ENCODE results near the gene MAP3K21.

The MAP3K21 gene

GRCh38 chr1:233389169-233389568, 61.6 kb downstream of the MAP3K21 start:
- DNase-seq, result no peak

DNA sequence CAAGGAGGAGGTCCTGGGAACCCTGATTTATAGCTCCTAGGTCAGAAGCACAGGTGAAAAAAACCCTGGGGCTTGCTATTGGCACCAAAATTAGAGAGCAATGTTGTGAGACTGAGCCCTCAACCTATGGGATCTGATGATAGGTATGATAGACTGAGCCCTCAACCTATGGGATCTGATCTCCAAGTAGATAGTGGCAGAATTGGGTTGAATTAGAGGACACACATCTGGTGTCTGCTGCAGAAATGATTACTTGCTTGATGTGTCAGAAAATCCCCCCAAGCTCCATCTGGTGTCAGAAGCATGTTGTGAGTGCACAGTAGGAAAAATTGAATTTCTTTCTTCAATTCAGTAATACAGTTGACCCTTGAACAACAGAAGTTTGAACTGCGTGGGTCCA, 62.4 kb downstream of the MAP3K21 start:
- no peak for DNase-seq

- no peak for DNase-seq
Measured at GRCh38 chr1:233390842-233391737, 63.6 kb downstream of the MAP3K21 start.

GRCh38 chr1:233393084-233393840, 65.7 kb downstream of the MAP3K21 start:
- no peak for DNase-seq

DNA sequence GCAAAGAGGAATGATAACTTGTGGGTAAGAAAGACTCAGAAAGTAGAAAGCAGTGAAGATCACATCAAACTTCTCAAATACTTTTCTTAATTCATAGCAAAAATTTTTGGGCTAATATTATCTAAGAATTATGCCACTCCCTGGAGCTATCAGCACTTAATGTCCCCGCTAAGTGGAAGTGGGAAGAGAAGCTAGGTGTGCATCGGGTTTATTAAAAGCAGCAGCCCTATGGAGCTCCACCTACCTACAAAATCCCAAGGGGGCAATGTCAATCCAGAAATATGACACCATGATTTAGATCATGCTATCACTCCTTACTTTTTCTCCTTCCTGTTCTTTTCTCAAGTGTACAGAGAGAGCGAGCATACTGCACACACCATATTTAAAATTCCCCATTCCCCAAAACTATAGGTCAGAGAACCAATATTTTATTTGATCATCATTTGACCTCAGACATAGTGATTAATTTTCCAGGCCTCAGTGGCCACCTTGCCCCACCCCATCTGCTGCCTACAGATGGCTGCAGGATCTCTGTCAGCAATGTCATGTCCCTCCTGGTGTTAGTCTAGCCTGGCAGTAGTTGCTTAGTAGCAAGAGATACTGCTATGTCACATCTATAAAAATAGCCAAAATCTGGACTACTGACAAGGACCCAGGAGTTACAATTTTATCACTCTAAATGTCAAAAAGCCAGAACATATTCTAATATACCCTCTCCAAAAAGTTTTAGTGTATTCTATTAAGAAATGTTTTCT, 66.6 kb downstream of the MAP3K21 start:
- DNase-seq, result peak in 3 of 56 donors; percentile 4 to 23 (median 8)

DNA sequence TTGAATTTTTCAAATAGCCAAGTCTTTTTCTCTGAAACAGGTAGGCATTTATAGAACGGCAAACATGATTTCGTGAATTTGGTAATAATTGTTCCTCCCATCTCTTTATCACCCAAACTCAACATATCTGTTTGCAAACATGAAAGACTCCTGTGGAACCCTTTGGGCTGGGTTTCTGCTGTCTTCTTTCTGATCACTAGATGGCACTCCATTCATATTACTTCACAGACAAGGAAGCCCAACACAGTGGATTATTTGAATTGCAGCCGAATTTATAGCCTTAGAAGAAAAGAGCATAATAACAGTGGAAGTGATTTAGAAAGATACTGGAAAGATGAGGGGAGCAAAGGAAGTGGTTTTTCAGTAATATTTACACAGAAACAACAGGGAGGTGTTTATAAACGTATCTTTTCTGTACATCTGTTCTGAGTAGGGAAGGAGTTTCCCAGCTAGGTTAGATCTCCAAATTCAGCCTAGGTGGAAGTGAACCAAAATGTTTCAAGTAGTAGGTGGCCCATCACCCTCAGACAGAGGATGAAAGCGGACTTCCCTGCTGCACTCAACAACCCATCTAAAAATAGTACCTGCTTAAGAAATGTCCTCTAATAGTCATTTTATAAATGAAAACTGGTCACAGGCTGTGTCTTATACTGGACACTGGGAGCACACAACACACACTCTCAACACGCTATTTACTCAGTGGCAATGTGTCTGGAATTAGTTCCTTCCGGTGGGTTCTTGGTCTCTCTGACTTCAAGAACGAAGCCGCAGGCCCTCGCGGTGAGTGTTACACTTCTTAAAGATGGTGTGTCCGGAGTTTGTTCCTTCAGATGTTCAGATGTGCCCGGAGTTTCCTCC, 67.6 kb downstream of the MAP3K21 start:
- peak in 10 of 56 donors; percentile 1 to 48 (median 11) for DNase-seq

DNA sequence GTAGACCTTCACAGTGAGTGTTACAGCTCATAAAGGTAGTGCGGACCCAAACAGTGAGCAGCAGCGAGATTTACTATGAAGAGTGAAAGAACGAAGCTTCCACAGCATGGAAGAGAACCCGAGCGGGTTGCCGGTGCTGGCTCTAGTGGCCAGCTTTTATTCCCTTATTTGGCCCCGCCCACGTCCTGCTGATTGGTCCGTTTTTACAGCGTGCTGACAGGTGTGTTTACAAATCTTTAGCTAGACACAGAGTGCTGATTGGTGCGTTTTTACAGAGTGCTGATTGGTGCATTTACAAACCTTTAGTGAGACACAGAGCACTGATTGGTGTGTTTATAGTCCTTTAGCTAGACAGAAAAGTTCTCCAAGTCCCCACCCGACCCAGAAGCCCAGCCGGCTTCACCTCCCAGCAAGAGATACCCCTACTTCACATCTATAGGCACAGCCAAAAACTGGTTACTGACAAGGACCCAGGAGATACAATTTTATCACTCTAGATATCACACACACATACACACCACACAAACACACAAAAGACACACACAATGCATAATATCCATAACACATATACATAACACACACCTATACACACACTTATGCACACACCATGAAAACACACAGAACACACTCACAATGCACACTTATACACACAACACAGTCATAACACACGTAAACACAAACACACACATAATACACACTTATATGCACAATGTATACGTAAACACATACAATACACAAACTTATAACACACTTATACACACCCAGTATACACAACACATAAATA, 68.5 kb downstream of the MAP3K21 start:
- no peak for DNase-seq

GRCh38 chr1:233406339-233406960, 78.9 kb downstream of the MAP3K21 start:
- DNase-seq, result no peak

DNA sequence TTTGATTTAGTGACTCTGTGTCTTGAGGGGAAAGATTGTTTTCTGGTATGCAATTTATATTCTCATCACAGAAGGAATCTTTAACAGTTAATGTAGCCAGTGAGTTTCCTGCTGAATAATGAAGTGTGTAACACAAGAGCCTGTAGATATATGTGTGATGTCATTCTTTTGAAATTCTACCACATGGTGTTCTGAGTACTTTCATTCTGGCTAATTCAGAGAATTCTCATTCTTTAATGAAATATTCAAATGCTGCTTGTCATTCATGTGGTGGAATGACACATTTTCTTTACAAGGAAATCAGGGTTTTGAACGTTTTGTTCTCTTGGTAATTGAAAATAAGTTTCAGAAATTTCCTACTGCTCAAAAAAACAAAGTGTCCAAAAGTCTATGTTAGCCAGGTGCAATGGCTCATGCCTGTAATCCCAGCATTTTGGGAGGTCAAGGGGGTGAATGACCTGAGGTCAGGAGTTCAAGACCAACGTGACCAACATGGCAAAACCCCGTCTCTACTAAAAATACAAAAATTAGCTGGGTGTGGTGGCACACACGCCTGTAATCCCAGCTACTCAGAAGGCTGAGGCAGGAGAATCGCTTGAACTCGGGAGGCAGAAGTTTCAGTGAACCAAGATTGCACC, 79.6 kb downstream of the MAP3K21 start:
- DNase-seq, result no peak

DNA sequence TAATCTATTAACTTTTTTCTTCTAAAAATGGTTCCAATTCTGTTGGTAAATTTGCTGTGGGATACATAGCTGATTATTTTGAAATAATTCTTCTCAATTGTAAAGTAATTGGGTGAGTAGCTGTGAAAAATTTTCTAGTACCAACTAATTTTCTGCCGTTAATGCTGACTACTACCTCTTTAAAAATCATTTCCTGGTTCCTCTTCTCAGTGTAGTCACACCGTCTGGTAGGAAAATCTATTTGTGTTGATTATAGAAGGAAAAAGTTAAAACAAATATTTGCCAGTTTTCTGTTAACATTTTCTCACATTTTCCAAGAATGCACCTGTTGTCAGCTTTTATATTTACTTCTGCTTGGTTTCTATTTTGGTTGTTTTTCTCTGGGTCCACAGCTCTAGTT, 82.0 kb downstream of the MAP3K21 start:
- no peak for DNase-seq

DNA sequence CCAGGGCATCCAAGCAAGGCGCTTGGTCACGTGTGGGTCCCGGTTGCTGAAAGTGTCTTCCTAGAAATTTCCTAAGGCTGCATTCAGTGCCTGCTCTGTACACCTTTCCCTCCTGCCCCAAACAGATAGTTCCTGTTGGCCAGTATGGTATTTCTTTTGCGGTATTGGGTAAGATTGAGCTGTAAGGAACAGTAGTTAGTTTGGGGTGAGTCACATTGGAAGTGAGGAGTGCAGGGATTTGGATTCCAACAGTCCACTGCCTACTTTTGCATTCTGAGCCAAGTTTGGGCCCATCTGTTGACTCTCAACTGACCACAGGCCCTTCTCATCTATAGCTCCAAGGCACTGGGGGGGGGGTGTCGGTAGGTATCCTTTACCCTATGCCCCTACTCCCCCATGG, 83.4 kb downstream of the MAP3K21 start:
- no peak for DNase-seq

DNA sequence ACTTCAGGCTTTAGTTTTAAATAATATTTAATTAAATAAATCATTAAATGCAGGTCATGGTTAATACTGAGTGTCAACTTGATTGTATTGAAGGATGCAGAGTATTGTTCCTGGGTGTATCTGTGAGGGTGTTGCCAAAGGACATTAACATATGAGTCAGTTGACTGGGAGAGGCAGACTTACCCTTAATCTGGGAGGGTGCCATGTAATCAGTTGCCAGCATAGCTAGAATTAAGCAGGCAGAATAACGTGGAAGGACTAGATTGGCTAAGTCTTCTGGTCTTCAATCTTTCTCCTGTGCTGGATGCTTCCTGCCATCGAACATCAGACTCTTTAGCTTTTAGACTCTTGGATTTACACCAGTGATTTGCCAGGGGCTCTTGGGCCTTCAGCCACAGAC, 85.3 kb downstream of the MAP3K21 start:
- DNase-seq, result no peak

DNA sequence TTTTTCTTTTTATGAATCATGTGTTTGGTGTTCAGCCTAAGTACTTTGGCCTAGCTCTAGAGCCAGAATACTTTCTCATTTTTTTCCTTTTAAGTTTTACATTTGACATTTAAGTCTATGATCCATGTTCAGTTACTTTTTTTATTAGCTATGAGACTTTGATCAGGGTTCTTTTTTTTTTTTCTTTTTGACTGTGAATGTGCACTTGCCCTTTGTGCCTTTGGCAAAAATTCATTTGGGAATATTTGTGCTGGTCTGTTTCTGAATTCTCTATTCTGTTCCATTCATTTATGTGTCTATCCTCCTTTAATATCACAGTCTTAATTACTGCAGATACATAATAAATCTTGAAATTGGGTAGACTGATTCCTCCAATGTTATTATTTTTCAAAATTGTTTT, 93.8 kb downstream of the MAP3K21 start:
- DNase-seq, result no peak

- no peak for DNase-seq
Measured at GRCh38 chr1:233424779-233425178, 97.3 kb downstream of the MAP3K21 start.

- no peak for DNase-seq
Measured at GRCh38 chr1:233427907-233428306, 100.4 kb downstream of the MAP3K21 start.

GRCh38 chr1:233431753-233432403, 104.4 kb downstream of the MAP3K21 start:
- DNase-seq, result no peak

- no peak for DNase-seq
Measured at GRCh38 chr1:233432916-233433315, 105.4 kb downstream of the MAP3K21 start.

- no peak for DNase-seq
Measured at GRCh38 chr1:233433436-233434210, 106.1 kb downstream of the MAP3K21 start.
